ENCODE results near the gene TNFRSF9.

GRCh38 chr1:7928247-7928646, 12.4 kb downstream of the TNFRSF9 start:
- no peak for TF ChIP-seq EZH2 (IDR thresholded peaks at IDR 0.05; ENCODE audit: borderline replicate concordance)
- TF ChIP-seq CTCF (IDR thresholded peaks at IDR 0.05; ENCODE audit: poor library complexity) = no peak

Measured in hepatocyte (in vitro differentiated cells).